Kidney (tissue), 14 donors: ENCODE data around the gene FMN2. TPM values are rescaled to one million over a fixed set of nuclear protein-coding genes. Genes with fewer than 3 reads are reported as not detected.

Experiments used
- DNase-seq, 5 donors: peaks; one replicate each; pipeline ENCODE4 v3.0.0-alpha.2; 2013 to 2020
- FAIRE-seq: peaks from 2 replicates; lab custom pipeline; 2012; peaks lifted over from hg19 to GRCh38; lab: Jason Lieb, UNC
- H3K27ac ChIP-seq, 2 donors: one replicate each; pipeline ENCODE4 v1.7.0; 2013; ENCODE audit warnings: low read depth in 2 of 2, low read length in 2 of 2, inconsistent platforms in 1 of 2
- H3K27me3 ChIP-seq: one replicate; pipeline ENCODE4 v1.7.1; 2013; ENCODE audit warnings: low read length, inconsistent platforms; ENCODE audit not compliant: control insufficient read depth, insufficient read depth
- H3K36me3 ChIP-seq, 3 donors: one replicate each; pipeline versions ENCODE4 v1.7.0 to v1.7.1; 2013; ENCODE audit warnings: low read length in 3 of 3, control low read depth in 1 of 3, inconsistent platforms in 1 of 3; ENCODE audit not compliant: insufficient read depth in 3 of 3, control insufficient read depth in 2 of 3
- H3K4me1 ChIP-seq, 3 donors: one replicate each; pipeline versions ENCODE4 v1.7.0 to v1.7.1; 2013; ENCODE audit warnings: low read length in 3 of 3, inconsistent platforms in 1 of 3, low read depth in 1 of 3; ENCODE audit not compliant: control insufficient read depth in 2 of 3, insufficient read depth in 2 of 3
- H3K4me3 ChIP-seq, 3 donors: one replicate each; pipeline versions ENCODE4 v1.7.0 to v1.8.1; 2013; ENCODE audit warnings: low read length in 3 of 3, control low read depth in 1 of 3, inconsistent platforms in 1 of 3
- H3K9ac ChIP-seq, 3 donors: one replicate each; pipeline versions ENCODE4 v1.7.0 to v1.7.1; 2013; ENCODE audit warnings: low read length in 3 of 3, control low read depth in 1 of 3, inconsistent platforms in 1 of 3
- H3K9me3 ChIP-seq, 3 donors: one replicate each; pipeline versions ENCODE4 v1.7.0 to v1.7.1; 2013; ENCODE audit warnings: low read length in 3 of 3, control low read depth in 1 of 3, inconsistent platforms in 1 of 3; ENCODE audit not compliant: control insufficient read depth in 2 of 3, insufficient read depth in 1 of 3
- intact Hi-C: fragments of 100-400 bp; cut with DNase I; formaldehyde crosslinking; loops from one replicate; pipeline ENCODE4 v1.11.1; 2022
- polyA plus RNA-seq: library from polyadenylated mRNA; stranded (reverse); fragments of 350-450 nt; fragmentation: Illumina TruSeq; extraction: RNeasy Lipid Tissue Mini Kit (QIAGEN cat#74804); gene quantifications from one replicate; pipeline ENCODE4 v1.2.3, GENCODE V29; 2014; ENCODE audit warnings: low read depth, low replicate concordance; ENCODE audit not compliant: insufficient read depth
- total RNA-seq: library from RNA; stranded (reverse); fragmentation: NEBNext Ultra II Directional; extraction: Animal tissue kit (Norgen Biotek cat#: 25700); gene quantifications from one replicate; pipeline ENCODE4 v1.2.1, GENCODE V29; 2021
- TF ChIP-seq, protein P1 (sequence below): IDR thresholded peaks from 3 replicates; pipeline ENCODE4 v1.5.1; 2012; ENCODE audit warnings: mild to moderate bottlenecking, moderate library complexity, borderline replicate concordance; ENCODE audit not compliant: insufficient read depth; ENCODE audit errors: extremely low read depth
- donor health status: control.
- donor health status: control.
- donor health status: control.
- donor health status: control.
- donor health status: control.
- donor health status: DM: yes; HTN: yes; CAD: no.
- donor health status: Normal renal cell carcinoma (clear cell type).

FMN2 gene
- total and polyA plus RNA-seq, 2 donors from 2014 or later: 0.06 to 3.4 TPM

DNA sequence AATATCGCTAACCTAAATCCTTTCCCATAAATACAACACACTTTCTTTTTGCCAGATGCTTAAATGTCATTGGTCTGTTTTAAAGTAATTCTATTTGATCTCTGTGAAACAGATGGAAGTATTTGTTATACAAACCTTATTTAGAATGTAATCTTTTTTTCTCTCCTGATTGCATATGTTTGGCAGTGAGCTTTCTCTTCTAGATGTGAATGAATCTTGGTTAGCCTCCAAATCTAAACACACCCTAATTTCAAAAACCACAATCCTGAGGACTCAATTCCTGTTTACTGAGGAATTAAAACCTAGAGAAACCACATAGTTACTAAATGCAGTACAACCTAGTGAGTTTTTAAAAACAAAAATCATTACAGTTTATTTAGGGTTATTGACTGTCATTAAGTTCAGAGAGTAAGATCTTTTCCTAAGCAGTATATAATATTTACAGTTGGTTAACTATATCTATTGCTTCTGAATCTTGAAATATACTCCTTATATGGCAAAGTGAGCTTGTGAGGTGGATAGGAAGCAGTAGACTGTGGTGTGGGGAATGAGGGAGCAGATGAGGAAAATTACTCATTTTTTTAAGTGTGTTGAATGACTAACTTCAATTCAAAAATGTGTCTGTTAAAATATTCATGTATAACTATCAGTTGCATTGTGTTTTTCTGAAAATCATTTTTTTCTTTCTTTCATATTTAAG lies 218.7 kb downstream of the FMN2 start:
- FAIRE-seq (no peak), DNase-seq (no peak)
- TF ChIP-seq, protein P1, sequence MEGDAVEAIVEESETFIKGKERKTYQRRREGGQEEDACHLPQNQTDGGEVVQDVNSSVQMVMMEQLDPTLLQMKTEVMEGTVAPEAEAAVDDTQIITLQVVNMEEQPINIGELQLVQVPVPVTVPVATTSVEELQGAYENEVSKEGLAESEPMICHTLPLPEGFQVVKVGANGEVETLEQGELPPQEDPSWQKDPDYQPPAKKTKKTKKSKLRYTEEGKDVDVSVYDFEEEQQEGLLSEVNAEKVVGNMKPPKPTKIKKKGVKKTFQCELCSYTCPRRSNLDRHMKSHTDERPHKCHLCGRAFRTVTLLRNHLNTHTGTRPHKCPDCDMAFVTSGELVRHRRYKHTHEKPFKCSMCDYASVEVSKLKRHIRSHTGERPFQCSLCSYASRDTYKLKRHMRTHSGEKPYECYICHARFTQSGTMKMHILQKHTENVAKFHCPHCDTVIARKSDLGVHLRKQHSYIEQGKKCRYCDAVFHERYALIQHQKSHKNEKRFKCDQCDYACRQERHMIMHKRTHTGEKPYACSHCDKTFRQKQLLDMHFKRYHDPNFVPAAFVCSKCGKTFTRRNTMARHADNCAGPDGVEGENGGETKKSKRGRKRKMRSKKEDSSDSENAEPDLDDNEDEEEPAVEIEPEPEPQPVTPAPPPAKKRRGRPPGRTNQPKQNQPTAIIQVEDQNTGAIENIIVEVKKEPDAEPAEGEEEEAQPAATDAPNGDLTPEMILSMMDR: no peak
- H3K27me3 ChIP-seq: no peaks in the 10 kb centered on the region
- H3K27ac ChIP-seq: no peak overlapping the region
- H3K4me3 ChIP-seq: no peak overlapping the region
- H3K9ac ChIP-seq: no peak overlapping the region
- intact Hi-C loops: no loop called here
- H3K36me3 ChIP-seq: no peaks in the 10 kb centered on the region
- no peaks in the 10 kb centered on the region for H3K4me1 ChIP-seq
- no peaks in the 10 kb centered on the region for H3K9me3 ChIP-seq

DNA sequence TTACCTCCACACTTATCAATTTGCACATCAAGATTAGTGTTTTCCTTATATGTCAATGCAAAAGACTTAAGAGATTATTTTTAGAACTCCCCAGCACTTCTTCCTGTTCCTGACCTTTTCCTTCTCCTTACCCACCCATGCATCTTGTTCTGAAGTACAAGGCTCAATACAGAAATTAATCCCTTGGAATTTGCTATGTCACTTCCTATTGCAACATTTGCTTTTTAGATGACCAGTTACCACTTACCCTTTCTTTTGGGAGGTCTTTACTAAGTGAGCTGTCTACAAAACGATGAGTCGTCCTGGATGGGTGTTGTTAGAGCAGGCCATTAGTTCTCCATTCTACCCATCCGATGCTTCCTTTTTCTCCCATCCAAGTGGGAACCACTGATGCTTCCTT lies 221.2 kb downstream of the FMN2 start:
- no peaks in the 10 kb centered on the region for H3K9me3 ChIP-seq
- H3K27ac ChIP-seq: no peak overlapping the region
- TF ChIP-seq, protein P1: no peak
- H3K4me1 ChIP-seq: no peaks in the 10 kb centered on the region
- FAIRE-seq (no peak), DNase-seq (no peak)
- no peak overlapping the region for H3K9ac ChIP-seq
- intact Hi-C loops: no loop called here
- H3K27me3 ChIP-seq: no peaks in the 10 kb centered on the region
- no peak overlapping the region for H3K4me3 ChIP-seq
- H3K36me3 ChIP-seq: no peaks in the 10 kb centered on the region

DNA sequence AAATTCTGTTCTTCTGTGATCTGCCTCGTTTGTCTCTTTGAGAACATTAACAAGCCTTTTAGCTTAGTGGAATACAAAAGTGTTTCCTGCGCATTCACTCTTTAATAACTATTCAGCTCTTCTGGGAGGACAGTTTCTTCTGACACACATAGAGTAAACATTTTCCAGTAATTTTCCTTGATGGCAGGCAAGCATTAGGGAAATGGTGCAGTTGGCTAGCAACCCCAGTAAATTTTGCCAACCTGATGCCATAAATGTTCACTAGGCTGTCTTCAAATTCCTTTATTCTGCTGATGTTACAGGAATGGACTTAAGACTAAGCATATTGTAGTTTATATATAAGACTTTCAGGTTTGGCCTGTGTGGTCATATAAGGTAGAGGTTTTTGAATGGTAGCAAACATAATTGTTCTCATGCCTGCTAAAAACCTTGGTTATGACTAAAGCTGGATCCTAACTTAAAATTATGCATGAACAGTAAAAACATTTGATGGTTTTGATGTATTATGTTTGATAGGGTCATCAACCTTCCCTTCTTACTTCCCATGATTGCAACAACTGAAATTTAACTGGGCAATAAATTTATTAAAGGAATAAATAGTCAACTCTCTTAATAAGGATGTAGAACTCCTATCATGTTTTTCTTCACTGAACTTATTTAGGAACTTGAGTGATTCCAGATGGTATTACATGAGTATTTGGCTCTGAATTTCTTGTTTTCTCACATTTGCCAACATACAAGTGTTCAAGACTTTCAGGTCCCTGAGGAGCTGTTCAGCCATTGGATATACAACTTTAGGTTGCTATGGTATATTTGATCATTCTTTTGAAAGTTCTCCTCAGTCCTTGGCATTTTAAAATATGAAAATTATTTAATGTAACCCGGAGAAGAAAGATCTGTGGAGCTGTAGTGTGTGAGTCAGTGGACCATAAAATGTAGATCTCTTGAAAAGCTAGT lies 223.4 kb downstream of the FMN2 start:
- no peak overlapping the region for H3K4me3 ChIP-seq
- no peak overlapping the region for H3K9ac ChIP-seq
- intact Hi-C loops: no loop called here
- peak in 2 of 5 donors; percentile 21 to 57 for DNase-seq
- no peak for FAIRE-seq
- TF ChIP-seq, protein P1: no peak
- H3K36me3 ChIP-seq: no peaks in the 10 kb centered on the region
- no peaks in the 10 kb centered on the region for H3K9me3 ChIP-seq
- no peaks in the 10 kb centered on the region for H3K27me3 ChIP-seq
- H3K27ac ChIP-seq: no peak overlapping the region
- no peaks in the 10 kb centered on the region for H3K4me1 ChIP-seq
